ENCODE results near the gene MAPK8IP3.

The MAPK8IP3 gene

GRCh38 chr16:1705688-1706385 is at the start of gene MAPK8IP3:
TSS of gene MAPK8IP3 (plus strand) at chr16:1706195. CDS start at chr16:1706340, 145 bp downstream.
- DNase-seq, result no peak

GRCh38 chr16:1656808-1657617 is 49.0 kb upstream of the MAPK8IP3 start:
- DNase-seq, result no peak

GRCh38 chr16:1657841-1658240 is 48.2 kb upstream of the MAPK8IP3 start:
- no peak for DNase-seq

GRCh38 chr16:1659031-1659430 is 47.0 kb upstream of the MAPK8IP3 start:
- no peak for DNase-seq

- no peak for DNase-seq
These were observed 44.2 kb upstream of the MAPK8IP3 start for GRCh38 chr16:1661826-1662225.

GRCh38 chr16:1662543-1662942 is 43.5 kb upstream of the MAPK8IP3 start:
- no peak for DNase-seq

- no peak for DNase-seq
These were observed 40.2 kb upstream of the MAPK8IP3 start for GRCh38 chr16:1665829-1666228.

GRCh38 chr16:1666316-1666715 is 39.7 kb upstream of the MAPK8IP3 start:
- DNase-seq, result no peak

GRCh38 chr16:1667271-1667670 is 38.7 kb upstream of the MAPK8IP3 start:
- DNase-seq, result no peak

- DNase-seq, result no peak
These were observed 38.1 kb upstream of the MAPK8IP3 start for GRCh38 chr16:1667916-1668315.

- no peak for DNase-seq
These were observed 37.2 kb upstream of the MAPK8IP3 start for GRCh38 chr16:1668612-1669319.

GRCh38 chr16:1669698-1670097 is 36.3 kb upstream of the MAPK8IP3 start:
- no peak for DNase-seq

- no peak for DNase-seq
These were observed 35.6 kb upstream of the MAPK8IP3 start for GRCh38 chr16:1670371-1670770.

- DNase-seq, result no peak
These were observed 35.1 kb upstream of the MAPK8IP3 start for GRCh38 chr16:1670866-1671265.

GRCh38 chr16:1673424-1674151 is 32.4 kb upstream of the MAPK8IP3 start:
- DNase-seq, result no peak

- DNase-seq, result no peak
These were observed 31.7 kb upstream of the MAPK8IP3 start for GRCh38 chr16:1674306-1674705.

- DNase-seq, result no peak
These were observed 31.0 kb upstream of the MAPK8IP3 start for GRCh38 chr16:1674751-1675664.

GRCh38 chr16:1676661-1677060 is 29.3 kb upstream of the MAPK8IP3 start:
- no peak for DNase-seq

GRCh38 chr16:1677339-1677738 is 28.7 kb upstream of the MAPK8IP3 start:
- DNase-seq, result no peak

GRCh38 chr16:1677942-1678499 is 28.0 kb upstream of the MAPK8IP3 start, which contains the start of gene JPT2:
TSS of gene JPT2 (plus strand) at chr16:1678279. CDS start at chr16:1678313, 34 bp downstream.
- DNase-seq, result peak; percentile 61

GRCh38 chr16:1678500-1679098 is 27.4 kb upstream of the MAPK8IP3 start:
- DNase-seq, result no peak

Data from SIG-M5 (cell line).